GM12801 (cell line): ENCODE measurements around the gene TP53I3.

Source experiments
- TF ChIP-seq, protein P1 (sequence below): IDR thresholded peaks from one replicate; pipeline ENCODE4 v1.5.1; 2011; ENCODE audit warnings: control low read depth; ENCODE audit not compliant: insufficient read length; ENCODE audit errors: extremely low read depth

Gene TP53I3

GRCh38 chr2:24077535-24077877 lies 7.1 kb downstream of the TP53I3 start:
- TF ChIP-seq, protein P1, sequence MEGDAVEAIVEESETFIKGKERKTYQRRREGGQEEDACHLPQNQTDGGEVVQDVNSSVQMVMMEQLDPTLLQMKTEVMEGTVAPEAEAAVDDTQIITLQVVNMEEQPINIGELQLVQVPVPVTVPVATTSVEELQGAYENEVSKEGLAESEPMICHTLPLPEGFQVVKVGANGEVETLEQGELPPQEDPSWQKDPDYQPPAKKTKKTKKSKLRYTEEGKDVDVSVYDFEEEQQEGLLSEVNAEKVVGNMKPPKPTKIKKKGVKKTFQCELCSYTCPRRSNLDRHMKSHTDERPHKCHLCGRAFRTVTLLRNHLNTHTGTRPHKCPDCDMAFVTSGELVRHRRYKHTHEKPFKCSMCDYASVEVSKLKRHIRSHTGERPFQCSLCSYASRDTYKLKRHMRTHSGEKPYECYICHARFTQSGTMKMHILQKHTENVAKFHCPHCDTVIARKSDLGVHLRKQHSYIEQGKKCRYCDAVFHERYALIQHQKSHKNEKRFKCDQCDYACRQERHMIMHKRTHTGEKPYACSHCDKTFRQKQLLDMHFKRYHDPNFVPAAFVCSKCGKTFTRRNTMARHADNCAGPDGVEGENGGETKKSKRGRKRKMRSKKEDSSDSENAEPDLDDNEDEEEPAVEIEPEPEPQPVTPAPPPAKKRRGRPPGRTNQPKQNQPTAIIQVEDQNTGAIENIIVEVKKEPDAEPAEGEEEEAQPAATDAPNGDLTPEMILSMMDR, result no peak

GRCh38 chr2:24076849-24077534 lies 7.6 kb downstream of the TP53I3 start:
- TF ChIP-seq, protein P1, result no peak

- TF ChIP-seq, protein P1, result no peak
Observed at GRCh38 chr2:24075915-24076848, 8.5 kb downstream of the TP53I3 start, which contains the start of gene SF3B6. Gene SF3B6, minus strand, starts transcription at chr2:24076326. Its CDS starts 97 bp downstream, at chr2:24076229.

GRCh38 chr2:24075259-24075658 lies 9.4 kb downstream of the TP53I3 start:
- TF ChIP-seq, protein P1, result no peak

GRCh38 chr2:24073816-24074215 lies 10.8 kb downstream of the TP53I3 start:
- TF ChIP-seq, protein P1, result no peak

GRCh38 chr2:24072259-24072658 lies 12.4 kb downstream of the TP53I3 start:
- TF ChIP-seq, protein P1, result no peak

DNA sequence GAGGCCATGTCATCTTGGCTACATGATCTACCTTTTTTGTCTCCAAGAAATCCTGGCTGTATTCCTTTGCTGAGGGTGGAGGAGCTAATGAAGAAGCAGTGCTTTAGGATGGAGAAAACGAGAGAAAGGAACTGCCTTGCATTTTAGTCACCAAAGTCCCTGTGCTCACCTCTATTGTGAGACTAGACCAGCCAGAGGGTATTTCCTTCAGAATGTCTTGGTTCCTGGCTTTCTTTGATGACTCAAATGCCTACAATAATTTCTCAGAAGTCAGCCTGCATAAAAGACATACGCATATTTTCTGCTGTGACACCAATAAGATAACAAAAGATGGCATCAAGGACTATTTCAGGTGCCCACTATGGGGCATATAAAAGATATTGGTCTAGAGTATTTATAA lies 19.3 kb downstream of the TP53I3 start:
- TF ChIP-seq, protein P1, result no peak
